OCI-LY7 (cell line): ENCODE data around the gene KATNAL1.

Experiments
- CTCF ChIP-seq: fragments of 200-600 bp; sonication (generic); conservative IDR thresholded peaks from 2 replicates; pipeline ENCODE4 v1.5.1; 2014; ENCODE audit warnings: mild to moderate bottlenecking, antibody characterized with exemption, low read length, moderate library complexity, mixed read lengths
- EZH2phosphoT487 ChIP-seq: fragments of 200-600 bp; sonication (generic); IDR thresholded peaks from 2 replicates; pipeline ENCODE4 v1.6.1; 2018; ENCODE audit warnings: low read depth, borderline replicate concordance, mild to moderate bottlenecking, mixed run types, antibody characterized with exemption, low read length, moderate library complexity, mixed read lengths

- TF ChIP-seq CTCF, result no peak
- TF ChIP-seq EZH2phosphoT487, result no peak
Measured at GRCh38 chr13:30319130-30319529, 11.8 kb upstream of the KATNAL1 start.
